ENCODE results near the gene JCAD. TPM values are rescaled to one million over a fixed set of nuclear protein-coding genes. Genes with fewer than 3 reads are reported as not detected.

JCAD gene
- total and polyA plus RNA-seq, 10 of the 15 experiments (the other 5 are each of a cell fraction or from before 2014, with no cell fraction given), result 0.28 TPM; not detected in 9

DNA sequence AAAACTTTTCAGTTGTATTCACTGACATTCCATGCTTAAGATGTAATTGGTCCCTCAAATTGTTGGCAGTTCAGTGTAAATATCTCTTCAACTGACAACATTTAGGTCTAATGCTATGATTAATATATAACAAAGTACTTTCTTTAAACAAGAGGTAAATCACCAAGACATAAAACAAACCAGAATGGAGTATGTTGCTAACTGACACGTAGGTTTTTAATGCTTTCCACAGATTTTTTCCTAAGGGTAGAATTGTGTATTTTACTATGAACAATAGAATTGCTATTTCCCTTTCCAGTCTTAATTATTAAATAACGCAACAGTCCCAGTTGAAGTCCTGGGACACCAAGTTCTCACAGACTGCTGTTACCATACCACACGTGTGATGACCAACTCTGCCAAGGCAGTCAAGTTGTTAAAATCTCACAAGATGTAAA is 4.1 kb downstream of the JCAD start (continued):
- TF ChIP-seq RELB (IDR thresholded peaks at IDR 0.05; ENCODE audit: low read depth) (no peak), ZNF274 (IDR thresholded peaks at IDR 0.05; ENCODE audit: insufficient read depth, insufficient read length) (no peak)

DNA sequence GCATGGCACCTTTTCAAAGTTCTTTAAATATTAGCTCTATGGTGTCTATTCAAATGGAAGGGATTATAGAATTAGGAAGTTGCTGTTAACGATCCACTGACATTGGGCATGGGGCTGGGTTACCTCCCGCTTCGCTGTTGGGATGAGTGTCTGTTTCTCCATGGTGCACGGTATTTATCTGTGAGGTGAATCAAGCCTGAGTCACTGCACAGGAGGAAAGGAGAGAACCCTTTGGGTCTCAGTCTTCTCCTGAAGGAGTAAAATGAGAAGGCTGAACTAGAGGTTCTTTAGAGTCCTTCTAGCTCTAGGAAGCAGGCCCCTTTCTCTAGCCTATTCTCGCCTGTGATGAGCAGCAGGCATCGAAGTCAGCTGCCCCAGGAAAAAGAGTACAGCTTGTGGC is 7.3 kb downstream of the JCAD start:
- WGBS (ENCODE audit: insufficient coverage, insufficient replicate concordance, low lambda C conversion rate, missing lambda C conversion rate), result 52% methylated on average over 6 of the region's 6 CpGs
- CTCF ChIA-PET, result no interaction called here
- no peaks in the 10 kb centered on the region for H3K9me3 ChIP-seq (replicated peaks; ENCODE audit: control insufficient read depth, insufficient read depth, low read length)
- no peaks in the 10 kb centered on the region for H4K20me1 ChIP-seq (ENCODE audit: control insufficient read depth, insufficient read depth)
- BruUV-seq (replicated peaks), result no TSS peak
- H2AFZ ChIP-seq (ENCODE audit: control insufficient read depth, low read depth, low read length), result no peak overlapping the region
- H3K9ac ChIP-seq (ENCODE audit: control insufficient read depth, insufficient read depth, low read length), result no peak overlapping the region
- H3K27ac ChIP-seq (ENCODE audit: control insufficient read depth, insufficient read depth), result no peak overlapping the region
- RAD21 ChIA-PET (ENCODE audit: unreplicated experiment), result no interaction called here
- DNase-seq (ENCODE audit: low read depth, low spot score) (no peak), FAIRE-seq (no peak), ATAC-seq (no peak)
- SMC1A ChIA-PET (ENCODE audit: uncharacterized antibody, unreplicated experiment), result no interaction called here
- peaks cover 3 to 5% of the 10 kb centered on the region in 2 experiments; a peak in 3 of 4 replicates for H3K27me3 ChIP-seq (replicated peaks in 1 of 2; ENCODE audit: control insufficient read depth in 2 of 2, insufficient read depth in 2 of 2, low read length in 1 of 2)
- TF ChIP-seq SUZ12 (IDR thresholded peaks at IDR 0.05; ENCODE audit: unreplicated experiment), result no peak
- no peak for TF ChIP-seq EP300 (IDR thresholded peaks at IDR 0.05; ENCODE audit: borderline replicate concordance in 1 of 2, control insufficient read depth in 1 of 2, low read depth in 2 of 2, low read length in 2 of 2)
- TF ChIP-seq, protein P1, sequence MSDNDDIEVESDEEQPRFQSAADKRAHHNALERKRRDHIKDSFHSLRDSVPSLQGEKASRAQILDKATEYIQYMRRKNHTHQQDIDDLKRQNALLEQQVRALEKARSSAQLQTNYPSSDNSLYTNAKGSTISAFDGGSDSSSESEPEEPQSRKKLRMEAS (IDR thresholded peaks at IDR 0.05; ENCODE audit: low read depth, low read length), result no peak
- TF ChIP-seq IRF4 (IDR thresholded peaks at IDR 0.05; ENCODE audit: low read depth, low read length), result no peak
- TF ChIP-seq, protein P2, sequence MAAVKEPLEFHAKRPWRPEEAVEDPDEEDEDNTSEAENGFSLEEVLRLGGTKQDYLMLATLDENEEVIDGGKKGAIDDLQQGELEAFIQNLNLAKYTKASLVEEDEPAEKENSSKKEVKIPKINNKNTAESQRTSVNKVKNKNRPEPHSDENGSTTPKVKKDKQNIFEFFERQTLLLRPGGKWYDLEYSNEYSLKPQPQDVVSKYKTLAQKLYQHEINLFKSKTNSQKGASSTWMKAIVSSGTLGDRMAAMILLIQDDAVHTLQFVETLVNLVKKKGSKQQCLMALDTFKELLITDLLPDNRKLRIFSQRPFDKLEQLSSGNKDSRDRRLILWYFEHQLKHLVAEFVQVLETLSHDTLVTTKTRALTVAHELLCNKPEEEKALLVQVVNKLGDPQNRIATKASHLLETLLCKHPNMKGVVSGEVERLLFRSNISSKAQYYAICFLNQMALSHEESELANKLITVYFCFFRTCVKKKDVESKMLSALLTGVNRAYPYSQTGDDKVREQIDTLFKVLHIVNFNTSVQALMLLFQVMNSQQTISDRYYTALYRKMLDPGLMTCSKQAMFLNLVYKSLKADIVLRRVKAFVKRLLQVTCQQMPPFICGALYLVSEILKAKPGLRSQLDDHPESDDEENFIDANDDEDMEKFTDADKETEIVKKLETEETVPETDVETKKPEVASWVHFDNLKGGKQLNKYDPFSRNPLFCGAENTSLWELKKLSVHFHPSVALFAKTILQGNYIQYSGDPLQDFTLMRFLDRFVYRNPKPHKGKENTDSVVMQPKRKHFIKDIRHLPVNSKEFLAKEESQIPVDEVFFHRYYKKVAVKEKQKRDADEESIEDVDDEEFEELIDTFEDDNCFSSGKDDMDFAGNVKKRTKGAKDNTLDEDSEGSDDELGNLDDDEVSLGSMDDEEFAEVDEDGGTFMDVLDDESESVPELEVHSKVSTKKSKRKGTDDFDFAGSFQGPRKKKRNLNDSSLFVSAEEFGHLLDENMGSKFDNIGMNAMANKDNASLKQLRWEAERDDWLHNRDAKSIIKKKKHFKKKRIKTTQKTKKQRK (IDR thresholded peaks at IDR 0.05; ENCODE audit: low read depth, low read length), result no peak
- TF ChIP-seq BHLHE40 (IDR thresholded peaks at IDR 0.05; ENCODE audit: borderline replicate concordance in 1 of 2, low read depth in 2 of 2, low read length in 1 of 2), result no peak
- TF ChIP-seq, protein P3, sequence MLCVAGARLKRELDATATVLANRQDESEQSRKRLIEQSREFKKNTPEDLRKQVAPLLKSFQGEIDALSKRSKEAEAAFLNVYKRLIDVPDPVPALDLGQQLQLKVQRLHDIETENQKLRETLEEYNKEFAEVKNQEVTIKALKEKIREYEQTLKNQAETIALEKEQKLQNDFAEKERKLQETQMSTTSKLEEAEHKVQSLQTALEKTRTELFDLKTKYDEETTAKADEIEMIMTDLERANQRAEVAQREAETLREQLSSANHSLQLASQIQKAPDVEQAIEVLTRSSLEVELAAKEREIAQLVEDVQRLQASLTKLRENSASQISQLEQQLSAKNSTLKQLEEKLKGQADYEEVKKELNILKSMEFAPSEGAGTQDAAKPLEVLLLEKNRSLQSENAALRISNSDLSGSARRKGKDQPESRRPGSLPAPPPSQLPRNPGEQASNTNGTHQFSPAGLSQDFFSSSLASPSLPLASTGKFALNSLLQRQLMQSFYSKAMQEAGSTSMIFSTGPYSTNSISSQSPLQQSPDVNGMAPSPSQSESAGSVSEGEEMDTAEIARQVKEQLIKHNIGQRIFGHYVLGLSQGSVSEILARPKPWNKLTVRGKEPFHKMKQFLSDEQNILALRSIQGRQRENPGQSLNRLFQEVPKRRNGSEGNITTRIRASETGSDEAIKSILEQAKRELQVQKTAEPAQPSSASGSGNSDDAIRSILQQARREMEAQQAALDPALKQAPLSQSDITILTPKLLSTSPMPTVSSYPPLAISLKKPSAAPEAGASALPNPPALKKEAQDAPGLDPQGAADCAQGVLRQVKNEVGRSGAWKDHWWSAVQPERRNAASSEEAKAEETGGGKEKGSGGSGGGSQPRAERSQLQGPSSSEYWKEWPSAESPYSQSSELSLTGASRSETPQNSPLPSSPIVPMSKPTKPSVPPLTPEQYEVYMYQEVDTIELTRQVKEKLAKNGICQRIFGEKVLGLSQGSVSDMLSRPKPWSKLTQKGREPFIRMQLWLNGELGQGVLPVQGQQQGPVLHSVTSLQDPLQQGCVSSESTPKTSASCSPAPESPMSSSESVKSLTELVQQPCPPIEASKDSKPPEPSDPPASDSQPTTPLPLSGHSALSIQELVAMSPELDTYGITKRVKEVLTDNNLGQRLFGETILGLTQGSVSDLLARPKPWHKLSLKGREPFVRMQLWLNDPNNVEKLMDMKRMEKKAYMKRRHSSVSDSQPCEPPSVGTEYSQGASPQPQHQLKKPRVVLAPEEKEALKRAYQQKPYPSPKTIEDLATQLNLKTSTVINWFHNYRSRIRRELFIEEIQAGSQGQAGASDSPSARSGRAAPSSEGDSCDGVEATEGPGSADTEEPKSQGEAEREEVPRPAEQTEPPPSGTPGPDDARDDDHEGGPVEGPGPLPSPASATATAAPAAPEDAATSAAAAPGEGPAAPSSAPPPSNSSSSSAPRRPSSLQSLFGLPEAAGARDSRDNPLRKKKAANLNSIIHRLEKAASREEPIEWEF (IDR thresholded peaks at IDR 0.05; ENCODE audit: insufficient replicate concordance, low read depth, low read length), result no peak
- no peak for TF ChIP-seq ATF7 (IDR thresholded peaks at IDR 0.05; ENCODE audit: low read depth)
- TF ChIP-seq SMARCA5 (IDR thresholded peaks at IDR 0.05), result no peak
- no peaks in the 10 kb centered on the region for H3K36me3 ChIP-seq (ENCODE audit: control insufficient read depth in 2 of 2, insufficient read depth in 2 of 2, low read length in 1 of 2)
- H3K79me2 ChIP-seq (ENCODE audit: control insufficient read depth, insufficient read depth, low read length), result no peaks in the 10 kb centered on the region
- intact Hi-C loops (cut with micrococcal nuclease; ENCODE audit: unreplicated experiment) (no loop called here), in situ Hi-C loops (cut with MboI) (no loop called here)
- no peak overlapping the region for H3K4me3 ChIP-seq
- H3K4me1 ChIP-seq (ENCODE audit: control insufficient read depth, insufficient read depth, low read length), result no peaks in the 10 kb centered on the region
- H3K4me2 ChIP-seq (ENCODE audit: control insufficient read depth, insufficient read depth), result no peak overlapping the region
- POLR2A ChIA-PET, result no interaction called here

Measured in GM12878 (cell line).